RWPE2 (cell line): ENCODE data around the gene CCDC89.
"Not testable (repeated sequence)": the region's sequence is repeated elsewhere in the genome, so short reads cannot be mapped to it uniquely, and the experiment has no call there.

Experiments used
- ATAC-seq: fragments of 200-7000 bp; cut with Tn5 transposase; 3 replicates; pipeline ENCODE4 v1.9.1; 2021; ENCODE audit warnings: low read depth
- DNase-seq: peaks from one replicate; pipeline ENCODE4 v3.0.0-alpha.2; 2020; ENCODE audit warnings: low spot score
- H3K27ac ChIP-seq: fragments of 450-650 bp; 2 replicates; pipeline ENCODE4 v1.5.1; 2017; ENCODE audit warnings: mild to moderate bottlenecking; ENCODE audit not compliant: poor library complexity, severe bottlenecking
- H3K27me3 ChIP-seq: fragments of 250-450 bp; sonication (Bioruptor Pico); 2 replicates; pipeline ENCODE4 v1.5.1; 2021; ENCODE audit warnings: mild to moderate bottlenecking, moderate library complexity; ENCODE audit not compliant: insufficient read depth, poor library complexity, severe bottlenecking
- H3K36me3 ChIP-seq: fragments of 250-450 bp; sonication (Bioruptor Pico); 2 replicates; pipeline ENCODE4 v1.5.1; 2020; ENCODE audit warnings: low read depth, mild to moderate bottlenecking, moderate library complexity
- H3K4me1 ChIP-seq: fragments of 250-450 bp; sonication (Bioruptor Pico); 2 replicates; pipeline ENCODE4 v1.5.1; 2021; ENCODE audit warnings: mild to moderate bottlenecking, moderate library complexity; ENCODE audit not compliant: insufficient read depth, poor library complexity, severe bottlenecking
- H3K4me3 ChIP-seq: fragments of 250-450 bp; sonication (Bioruptor Pico); 2 replicates; pipeline ENCODE4 v1.5.1; 2021; ENCODE audit warnings: mild to moderate bottlenecking, moderate library complexity; ENCODE audit not compliant: severe bottlenecking
- H3K9me3 ChIP-seq: fragments of 250-450 bp; sonication (Bioruptor Pico); 2 replicates; pipeline ENCODE4 v1.5.1; 2021; ENCODE audit warnings: mild to moderate bottlenecking, moderate library complexity; ENCODE audit not compliant: severe bottlenecking
- TF ChIP-seq, protein P1 (sequence below): fragments of 450-650 bp; IDR thresholded peaks from one replicate; pipeline ENCODE4 v1.5.1; 2017; ENCODE audit warnings: mild to moderate bottlenecking, moderate library complexity; ENCODE audit not compliant: poor library complexity, severe bottlenecking

Gene CCDC89

DNA sequence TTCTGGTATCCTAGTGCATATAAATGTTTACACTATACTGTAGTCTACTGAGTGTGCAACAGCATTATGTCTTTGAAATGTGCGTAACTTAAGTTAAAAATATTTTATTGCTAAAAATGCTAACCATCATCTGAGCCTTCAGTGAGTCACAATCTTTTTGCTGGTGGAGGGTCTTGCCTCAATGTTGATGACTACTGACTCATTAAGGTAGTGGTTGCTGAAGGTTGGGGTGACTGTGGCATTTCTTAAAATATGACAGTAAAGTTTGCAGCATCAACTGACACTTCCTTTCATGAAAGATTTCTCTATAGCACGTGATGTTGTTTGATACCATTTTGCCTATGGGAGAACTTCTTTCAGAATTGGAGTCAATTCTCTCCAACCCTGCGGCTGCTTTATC lies 12.6 kb downstream of the CCDC89 start:
- no peaks in the 10 kb centered on the region for H3K4me1 ChIP-seq
- no peaks in the 10 kb centered on the region for H3K27me3 ChIP-seq
- no peak overlapping the region for H3K4me3 ChIP-seq
- no peak overlapping the region for H3K27ac ChIP-seq
- H3K36me3 ChIP-seq = no peaks in the 10 kb centered on the region
- ATAC-seq (no peak), DNase-seq (no peak)
- H3K9me3 ChIP-seq = no peaks in the 10 kb centered on the region
- TF ChIP-seq, protein P1, sequence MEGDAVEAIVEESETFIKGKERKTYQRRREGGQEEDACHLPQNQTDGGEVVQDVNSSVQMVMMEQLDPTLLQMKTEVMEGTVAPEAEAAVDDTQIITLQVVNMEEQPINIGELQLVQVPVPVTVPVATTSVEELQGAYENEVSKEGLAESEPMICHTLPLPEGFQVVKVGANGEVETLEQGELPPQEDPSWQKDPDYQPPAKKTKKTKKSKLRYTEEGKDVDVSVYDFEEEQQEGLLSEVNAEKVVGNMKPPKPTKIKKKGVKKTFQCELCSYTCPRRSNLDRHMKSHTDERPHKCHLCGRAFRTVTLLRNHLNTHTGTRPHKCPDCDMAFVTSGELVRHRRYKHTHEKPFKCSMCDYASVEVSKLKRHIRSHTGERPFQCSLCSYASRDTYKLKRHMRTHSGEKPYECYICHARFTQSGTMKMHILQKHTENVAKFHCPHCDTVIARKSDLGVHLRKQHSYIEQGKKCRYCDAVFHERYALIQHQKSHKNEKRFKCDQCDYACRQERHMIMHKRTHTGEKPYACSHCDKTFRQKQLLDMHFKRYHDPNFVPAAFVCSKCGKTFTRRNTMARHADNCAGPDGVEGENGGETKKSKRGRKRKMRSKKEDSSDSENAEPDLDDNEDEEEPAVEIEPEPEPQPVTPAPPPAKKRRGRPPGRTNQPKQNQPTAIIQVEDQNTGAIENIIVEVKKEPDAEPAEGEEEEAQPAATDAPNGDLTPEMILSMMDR = no peak

DNA sequence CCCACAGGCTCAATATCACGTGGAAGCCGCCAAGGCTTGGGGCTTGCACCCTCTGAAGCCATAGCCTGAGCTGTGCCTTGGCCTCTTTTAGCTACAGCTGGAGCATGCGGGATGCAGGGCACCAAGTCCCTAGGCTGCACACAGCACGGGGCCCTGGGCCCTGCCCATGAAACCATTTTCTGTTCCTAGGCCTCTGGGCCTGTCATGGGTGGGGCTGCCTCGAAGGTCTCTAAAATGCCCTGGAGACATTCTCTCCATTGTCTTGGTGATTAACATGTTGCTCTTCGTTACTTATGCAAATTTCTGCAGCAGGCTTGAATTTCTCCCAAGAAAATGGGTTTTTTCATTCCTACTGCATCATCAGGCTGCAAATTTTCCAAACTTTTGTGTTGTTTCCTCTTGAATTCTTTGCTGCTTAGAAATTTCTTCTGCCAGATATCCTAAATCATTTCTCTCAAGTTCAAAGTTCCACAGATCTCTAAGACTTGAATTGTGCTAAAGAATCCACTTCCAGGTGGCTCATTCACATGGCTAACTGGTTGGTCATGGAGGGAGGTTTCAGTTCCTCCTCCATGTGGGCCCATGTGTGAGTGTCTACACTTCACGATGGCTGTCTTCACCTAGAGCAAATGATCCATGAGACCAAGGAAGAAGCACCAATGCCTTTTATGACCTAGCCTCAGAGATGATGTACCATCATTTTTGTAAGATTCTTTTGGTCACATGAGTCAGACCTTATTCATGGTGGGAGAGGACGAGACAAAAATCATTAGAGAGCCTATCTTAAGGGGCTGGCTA lies 13.7 kb downstream of the CCDC89 start:
- H3K4me1 ChIP-seq = no peaks in the 10 kb centered on the region
- DNase-seq (no peak), ATAC-seq (no peak)
- no peak overlapping the region for H3K27ac ChIP-seq
- H3K27me3 ChIP-seq = no peaks in the 10 kb centered on the region
- no peaks in the 10 kb centered on the region for H3K36me3 ChIP-seq
- no peaks in the 10 kb centered on the region for H3K9me3 ChIP-seq
- no peak overlapping the region for H3K4me3 ChIP-seq
- TF ChIP-seq, protein P1 = no peak

DNA sequence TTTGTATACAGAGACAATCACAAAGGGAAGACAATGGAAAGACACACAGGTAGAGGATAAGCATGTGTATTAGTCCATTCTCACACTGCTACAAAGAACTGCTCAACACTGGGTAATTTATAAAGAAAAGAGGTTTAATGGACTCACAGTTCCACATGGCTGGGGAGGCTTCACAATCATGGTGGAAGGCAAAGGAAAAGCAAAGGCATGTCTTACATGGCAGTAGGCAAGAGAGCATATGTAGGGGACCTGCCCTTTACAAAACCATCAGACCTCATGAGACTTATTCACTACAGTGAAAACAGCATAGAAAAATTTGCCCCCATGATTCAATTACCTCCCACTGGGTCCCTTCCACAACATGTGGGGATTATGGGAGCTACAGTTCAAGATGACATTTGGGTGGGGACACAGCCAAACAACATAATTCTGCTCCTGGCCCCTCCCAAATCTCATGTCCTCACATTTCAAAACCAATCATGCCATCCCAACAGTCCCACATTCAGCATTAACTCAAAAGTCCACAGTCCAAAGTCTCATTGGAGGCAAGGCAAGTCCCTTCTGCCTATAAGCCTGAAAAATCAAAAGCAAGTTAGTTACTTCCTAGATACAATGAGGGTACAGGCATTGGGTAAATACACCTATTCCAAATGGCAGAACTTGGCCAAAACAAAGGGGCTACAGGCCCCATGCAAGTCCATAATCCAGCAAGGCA lies 14.9 kb downstream of the CCDC89 start:
- H3K4me3 ChIP-seq, DNase-seq, H3K4me1 ChIP-seq, H3K36me3 ChIP-seq, H3K9me3 ChIP-seq, H3K27ac ChIP-seq, ATAC-seq, H3K27me3 ChIP-seq: not testable (repeated sequence)

DNA sequence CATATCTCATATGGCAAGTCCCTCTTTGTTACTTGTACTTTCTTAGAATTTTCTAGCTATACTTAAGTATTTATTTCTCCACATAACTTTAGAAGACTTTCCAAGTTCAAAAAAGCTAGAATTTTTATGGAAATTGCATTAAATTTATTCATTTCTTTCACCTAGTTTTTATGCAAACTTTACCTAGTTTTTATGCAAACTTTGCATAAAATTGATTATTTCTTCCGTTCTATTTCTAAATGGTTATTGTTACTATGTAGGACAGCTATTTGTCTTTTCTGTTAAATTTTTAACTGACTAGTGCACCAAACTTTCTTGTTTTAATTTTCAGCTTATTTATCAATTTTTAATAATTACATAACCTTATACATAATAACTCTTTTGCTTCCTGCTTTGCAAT lies 17.8 kb downstream of the CCDC89 start:
- H3K36me3 ChIP-seq = peaks cover 9% of the 10 kb centered on the region
- no peak for ATAC-seq

DNA sequence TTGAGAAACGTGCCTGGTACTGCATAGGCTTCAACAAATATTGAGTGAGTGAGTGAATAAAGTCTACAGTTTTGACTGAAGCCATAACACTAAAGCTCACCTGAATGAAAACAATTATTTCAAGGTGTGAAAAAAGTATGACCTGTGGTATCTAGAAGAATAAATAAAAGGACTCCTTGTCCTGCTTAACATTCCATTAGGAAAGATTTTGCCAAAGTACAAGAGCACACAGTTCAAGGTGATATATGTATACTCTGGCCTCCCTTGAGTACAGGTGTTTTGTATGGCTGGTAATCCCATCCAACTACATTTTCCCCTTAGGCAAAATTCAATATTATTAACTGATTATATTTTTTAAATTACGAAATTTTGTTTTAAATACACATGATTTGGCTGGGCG lies 19.3 kb downstream of the CCDC89 start:
- H3K9me3 ChIP-seq = no peaks in the 10 kb centered on the region
- H3K4me1 ChIP-seq = no peaks in the 10 kb centered on the region
- DNase-seq = no peak
- no peak overlapping the region for H3K27ac ChIP-seq
- no peak for ATAC-seq
- H3K27me3 ChIP-seq = no peaks in the 10 kb centered on the region
- H3K36me3 ChIP-seq = peaks cover 23% of the 10 kb centered on the region
- TF ChIP-seq, protein P1 = no peak
- no peak overlapping the region for H3K4me3 ChIP-seq

More for the DNA sequence above, 17.8 kb downstream of the CCDC89 start:
- Histone ChIP-seq H3K4me1 (no peaks in the 10 kb centered on the region), H3K9me3 (no peaks in the 10 kb centered on the region), H3K27ac (no peak overlapping the region), H3K27me3 (no peaks in the 10 kb centered on the region), H3K4me3 (no peak overlapping the region)
- no peak for DNase-seq
- TF ChIP-seq, protein P1 = no peak
